Measurements from ENCODE around the gene ITIH4. TPM values are rescaled to one million over a fixed set of nuclear protein-coding genes. Genes with fewer than 3 reads are reported as not detected.

The ITIH4 gene
- total RNA-seq, 6 donors from 2014 or later: 9.9 to 102 (median 21.8) TPM

- no peaks in the 10 kb centered on the region for H3K36me3 ChIP-seq
- H3K9me3 ChIP-seq: no peaks in the 10 kb centered on the region
- DNase-seq: no peak
- no peak overlapping the region for H3K4me3 ChIP-seq
- TF ChIP-seq EP300 (IDR thresholded peaks at IDR 0.05) (no peak), POLR2A (IDR thresholded peaks at IDR 0.05) (no peak), POLR2AphosphoS5 (IDR thresholded peaks at IDR 0.05) (no peak)
- TF ChIP-seq, protein P1, sequence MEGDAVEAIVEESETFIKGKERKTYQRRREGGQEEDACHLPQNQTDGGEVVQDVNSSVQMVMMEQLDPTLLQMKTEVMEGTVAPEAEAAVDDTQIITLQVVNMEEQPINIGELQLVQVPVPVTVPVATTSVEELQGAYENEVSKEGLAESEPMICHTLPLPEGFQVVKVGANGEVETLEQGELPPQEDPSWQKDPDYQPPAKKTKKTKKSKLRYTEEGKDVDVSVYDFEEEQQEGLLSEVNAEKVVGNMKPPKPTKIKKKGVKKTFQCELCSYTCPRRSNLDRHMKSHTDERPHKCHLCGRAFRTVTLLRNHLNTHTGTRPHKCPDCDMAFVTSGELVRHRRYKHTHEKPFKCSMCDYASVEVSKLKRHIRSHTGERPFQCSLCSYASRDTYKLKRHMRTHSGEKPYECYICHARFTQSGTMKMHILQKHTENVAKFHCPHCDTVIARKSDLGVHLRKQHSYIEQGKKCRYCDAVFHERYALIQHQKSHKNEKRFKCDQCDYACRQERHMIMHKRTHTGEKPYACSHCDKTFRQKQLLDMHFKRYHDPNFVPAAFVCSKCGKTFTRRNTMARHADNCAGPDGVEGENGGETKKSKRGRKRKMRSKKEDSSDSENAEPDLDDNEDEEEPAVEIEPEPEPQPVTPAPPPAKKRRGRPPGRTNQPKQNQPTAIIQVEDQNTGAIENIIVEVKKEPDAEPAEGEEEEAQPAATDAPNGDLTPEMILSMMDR (IDR thresholded peaks at IDR 0.05): no peak
- no peaks in the 10 kb centered on the region for H3K4me1 ChIP-seq
- no peak for ATAC-seq (ENCODE audit: low FRiP score in 2 of 2)
- no peak overlapping the region for H3K27ac ChIP-seq
- H3K27me3 ChIP-seq: no peaks in the 10 kb centered on the region
- WGBS, 2 donors: 73 to 82% methylated on average over 7 to 10 of the region's 10 CpGs
Observed at GRCh38 chr3:52798376-52798977, 32.0 kb downstream of the ITIH4 start.

GRCh38 chr3:52796411-52796810 lies 34.1 kb downstream of the ITIH4 start:
- 67 to 86% methylated on average over 4 to 9 of the region's 9 CpGs for WGBS, 2 donors
- Histone ChIP-seq H3K27ac (no peak overlapping the region), H3K9me3 (no peaks in the 10 kb centered on the region), H3K4me1 (no peaks in the 10 kb centered on the region), H3K36me3 (no peaks in the 10 kb centered on the region), H3K4me3 (no peak overlapping the region), H3K27me3 (no peaks in the 10 kb centered on the region)
- TF ChIP-seq, protein P1 (IDR thresholded peaks at IDR 0.05): no peak
- no peak for TF ChIP-seq POLR2AphosphoS5 (IDR thresholded peaks at IDR 0.05)
- ATAC-seq (ENCODE audit: low FRiP score in 2 of 2) (no peak), DNase-seq (no peak)

DNA sequence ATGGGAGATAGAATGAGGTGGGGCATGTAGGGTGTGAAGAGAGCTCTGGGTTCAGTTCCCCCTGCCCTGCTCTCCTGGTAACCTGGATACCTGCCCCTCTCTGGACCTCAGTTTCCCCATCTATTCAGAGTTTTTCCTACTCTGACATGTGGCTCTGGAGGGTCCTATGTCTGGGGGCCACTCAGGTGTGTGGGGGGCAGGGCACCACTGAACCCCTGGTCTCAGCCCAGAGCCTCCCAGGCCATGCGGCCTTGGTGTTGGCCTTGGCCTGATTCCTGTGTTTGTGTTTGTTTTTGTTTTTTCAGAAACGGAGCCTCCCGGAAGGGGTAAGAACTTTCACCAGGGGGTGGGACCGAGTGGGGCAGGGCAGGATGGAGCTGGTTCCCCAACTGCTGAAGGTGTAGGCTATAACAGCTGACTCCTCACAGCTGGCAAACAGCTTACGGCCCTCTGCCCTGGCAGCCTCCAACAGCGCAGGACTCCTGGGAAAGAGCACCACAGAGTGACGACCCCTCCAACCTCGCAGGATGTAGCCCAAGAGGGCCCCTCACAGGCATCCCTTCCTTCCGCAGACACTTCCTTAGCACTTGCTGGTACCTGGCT lies 35.1 kb downstream of the ITIH4 start:
- Histone ChIP-seq H3K4me3 (no peak overlapping the region), H3K9me3 (no peaks in the 10 kb centered on the region), H3K4me1 (no peaks in the 10 kb centered on the region), H3K27ac (no peak overlapping the region), H3K36me3 (no peaks in the 10 kb centered on the region), H3K27me3 (no peaks in the 10 kb centered on the region)
- no peak for DNase-seq
- TF ChIP-seq, protein P1 (IDR thresholded peaks at IDR 0.05): no peak
- TF ChIP-seq EP300 (IDR thresholded peaks at IDR 0.05): no peak
- TF ChIP-seq POLR2AphosphoS5 (IDR thresholded peaks at IDR 0.05): no peak
- no peak for TF ChIP-seq POLR2A (IDR thresholded peaks at IDR 0.05)
- ATAC-seq (ENCODE audit: low FRiP score in 2 of 2): no peak
- 53 to 74% methylated on average over 4 to 9 of the region's 9 CpGs for WGBS, 2 donors

DNA sequence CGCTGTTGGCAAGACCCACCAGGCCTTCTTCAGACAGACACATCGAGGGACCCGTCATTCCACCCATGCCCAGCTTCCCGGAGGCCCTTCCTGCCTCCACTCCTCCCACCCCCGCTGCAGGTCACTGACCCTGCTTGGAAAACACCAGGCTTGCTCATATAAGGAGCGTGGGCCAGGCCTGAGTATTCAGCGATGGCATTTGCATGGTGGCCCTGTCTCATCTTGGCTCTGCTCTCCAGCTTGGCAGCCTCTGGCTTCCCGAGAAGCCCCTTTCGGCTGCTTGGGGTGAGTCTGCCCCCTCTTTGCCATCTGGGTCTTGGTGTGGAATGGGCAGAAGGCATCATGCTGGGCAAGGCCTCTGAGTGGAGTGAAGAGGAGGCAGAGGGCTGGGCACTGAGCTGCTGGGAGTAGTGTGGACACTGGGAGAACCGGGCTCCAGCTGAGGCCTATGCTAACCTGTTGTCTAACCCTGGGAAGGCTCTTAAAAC lies 35.8 kb downstream of the ITIH4 start, which contains the start of gene ITIH3:
Gene ITIH3, plus strand, starts transcription at position 185 of the 488 bp plus-strand sequence. Its CDS starts 8 bp downstream, at position 193.
- Histone ChIP-seq H3K4me1 (no peaks in the 10 kb centered on the region), H3K27ac (no peak within 1 kb of the TSS), H3K27me3 (no peaks in the 10 kb centered on the region), H3K9me3 (no peaks in the 10 kb centered on the region), H3K4me3 (no peak within 1 kb of the TSS), H3K36me3 (no peaks in the 10 kb centered on the region)
- DNase-seq (no peak), ATAC-seq (ENCODE audit: low FRiP score in 2 of 2) (no peak)
- 70 to 84% methylated on average over 8 to 10 of the region's 10 CpGs for WGBS, 2 donors
- TF ChIP-seq, protein P1 (IDR thresholded peaks at IDR 0.05): no peak
- no peak for TF ChIP-seq POLR2A (IDR thresholded peaks at IDR 0.05)
- no peak for TF ChIP-seq POLR2AphosphoS5 (IDR thresholded peaks at IDR 0.05)
- TF ChIP-seq EP300 (IDR thresholded peaks at IDR 0.05): no peak

Measured in upper lobe of left lung (tissue), 6 donors.